A204.1 (cell line): ENCODE data around the gene SLCO4A1.
"Not testable (repeated sequence)": the region's sequence is repeated elsewhere in the genome, so short reads cannot be mapped to it uniquely, and the experiment has no call there.

Source experiments
- FAIRE-seq: peaks from 2 replicates; lab custom pipeline; 2012; peaks lifted over from hg19 to GRCh38; lab: Jason Lieb, UNC

Gene SLCO4A1

GRCh38 chr20:62665826-62666735 is 23.8 kb downstream of the SLCO4A1 start:
- FAIRE-seq: no peak

GRCh38 chr20:62666736-62667529 is 24.6 kb downstream of the SLCO4A1 start:
- FAIRE-seq: no peak

GRCh38 chr20:62667530-62668440 is 25.5 kb downstream of the SLCO4A1 start:
- no peak for FAIRE-seq

GRCh38 chr20:62668441-62669027 is 26.2 kb downstream of the SLCO4A1 start:
- FAIRE-seq: no peak

GRCh38 chr20:62669249-62669648 is 26.9 kb downstream of the SLCO4A1 start:
- no peak for FAIRE-seq

- FAIRE-seq: no peak
These were observed 27.9 kb downstream of the SLCO4A1 start for GRCh38 chr20:62670156-62670555.

GRCh38 chr20:62670998-62671397 is 28.7 kb downstream of the SLCO4A1 start:
- no peak for FAIRE-seq

- no peak for FAIRE-seq
These were observed 29.5 kb downstream of the SLCO4A1 start for GRCh38 chr20:62671765-62672164.

GRCh38 chr20:62674370-62674769 is 32.1 kb downstream of the SLCO4A1 start:
- FAIRE-seq: no peak

GRCh38 chr20:62675156-62675876 is 33.0 kb downstream of the SLCO4A1 start:
- no peak for FAIRE-seq

- FAIRE-seq: no peak
These were observed 33.6 kb downstream of the SLCO4A1 start for GRCh38 chr20:62675877-62676260.

- FAIRE-seq: no peak
These were observed 34.7 kb downstream of the SLCO4A1 start for GRCh38 chr20:62676976-62677375.

GRCh38 chr20:62677678-62678077 is 35.4 kb downstream of the SLCO4A1 start:
- FAIRE-seq: no peak

GRCh38 chr20:62678553-62678952 is 36.2 kb downstream of the SLCO4A1 start:
- FAIRE-seq: no peak

- no peak for FAIRE-seq
These were observed 37.8 kb downstream of the SLCO4A1 start for GRCh38 chr20:62679978-62680589.

GRCh38 chr20:62682912-62683517 is 40.7 kb downstream of the SLCO4A1 start:
- no peak for FAIRE-seq

- not testable (repeated sequence) for FAIRE-seq
These were observed 41.5 kb downstream of the SLCO4A1 start for GRCh38 chr20:62683660-62684322.

- FAIRE-seq: no peak
These were observed 42.7 kb downstream of the SLCO4A1 start for GRCh38 chr20:62684981-62685380.

GRCh38 chr20:62685781-62686555 is 43.7 kb downstream of the SLCO4A1 start:
- no peak for FAIRE-seq
